Neural progenitor cell (in vitro differentiated cells): ENCODE data around the gene IGF1. TPM values are rescaled to one million over a fixed set of nuclear protein-coding genes. Genes with fewer than 3 reads are reported as not detected.

ENCODE experiments used
- DNase-seq: peaks from one replicate; pipeline ENCODE4 v3.0.0-alpha.2; 2016; ENCODE audit warnings: low spot score
- H2AFZ ChIP-seq: fragments of 200-600 bp; sonication (generic); replicated peaks from 2 replicates; pipeline ENCODE4 v1.6.1; 2016; ENCODE audit warnings: antibody characterized with exemption
- H3F3A ChIP-seq: fragments of 200-600 bp; sonication (generic); 2 replicates; pipeline ENCODE4 v1.6.1; 2016; ENCODE audit warnings: antibody characterized with exemption, low read depth
- H3K27ac ChIP-seq: fragments of 200-600 bp; sonication (generic); 2 replicates; pipeline ENCODE4 v1.5.1; 2016; ENCODE audit warnings: mild to moderate bottlenecking
- H3K27me3 ChIP-seq: fragments of 200-600 bp; sonication (generic); 2 replicates; pipeline ENCODE4 v1.6.1; 2016; ENCODE audit warnings: mild to moderate bottlenecking, moderate library complexity
- H3K36me3 ChIP-seq: fragments of 200-600 bp; sonication (generic); 2 replicates; pipeline ENCODE4 v1.5.1; 2016
- H3K4me1 ChIP-seq: fragments of 200-600 bp; sonication (generic); 2 replicates; pipeline ENCODE4 v1.6.1; 2016; ENCODE audit warnings: mixed run types
- H3K4me2 ChIP-seq: fragments of 200-600 bp; sonication (generic); 2 replicates; pipeline ENCODE4 v1.6.1; 2016
- H3K4me3 ChIP-seq: fragments of 200-600 bp; sonication (generic); 2 replicates; pipeline ENCODE4 v1.5.1; 2016
- H3K79me2 ChIP-seq: fragments of 200-600 bp; sonication (generic); 2 replicates; pipeline ENCODE4 v1.6.1; 2016; ENCODE audit warnings: low read depth
- H3K9ac ChIP-seq: fragments of 200-600 bp; sonication (generic); 2 replicates; pipeline ENCODE4 v1.6.1; 2016
- H3K9me3 ChIP-seq: fragments of 200-600 bp; sonication (generic); 2 replicates; pipeline ENCODE4 v1.5.1; 2016; ENCODE audit warnings: low read depth
- H4K20me1 ChIP-seq: fragments of 200-600 bp; sonication (generic); 2 replicates; pipeline ENCODE4 v1.6.1; 2016; ENCODE audit warnings: low read depth
- H3K27ac Mint-ChIP-seq: 3 replicates; pipeline ENCODE4 v1.8.0; 2021; ENCODE audit warnings: mixed read lengths
- H3K27me3 Mint-ChIP-seq: 2 replicates; pipeline ENCODE4 v1.8.0; 2022; ENCODE audit warnings: low read depth, mild to moderate bottlenecking, inconsistent platforms, moderate library complexity, mixed read lengths; ENCODE audit not compliant: insufficient read depth
- H3K36me3 Mint-ChIP-seq: 3 replicates; pipeline ENCODE4 v1.8.0; 2021; ENCODE audit warnings: mixed read lengths
- H3K4me1 Mint-ChIP-seq: 3 replicates; pipeline ENCODE4 v1.8.0; 2021; ENCODE audit warnings: mixed read lengths
- H3K4me3 Mint-ChIP-seq: 3 replicates; pipeline ENCODE4 v1.8.0; 2021; ENCODE audit warnings: mild to moderate bottlenecking, moderate library complexity, mixed read lengths
- H3K9me3 Mint-ChIP-seq: 3 replicates; pipeline ENCODE4 v1.8.0; 2020; ENCODE audit warnings: mixed read lengths
- CTCF ChIP-seq: fragments of 200-600 bp; sonication (generic); IDR thresholded peaks from 2 replicates; pipeline ENCODE4 v1.5.1; 2017; ENCODE audit warnings: antibody characterized with exemption, mild to moderate bottlenecking
- EZH2 ChIP-seq: fragments of 200-600 bp; sonication (generic); IDR thresholded peaks from 2 replicates; pipeline ENCODE4 v1.6.1; 2017; ENCODE audit warnings: antibody characterized with exemption, mild to moderate bottlenecking, moderate library complexity
- EZH2phosphoT487 ChIP-seq: fragments of 200-600 bp; sonication (generic); IDR thresholded peaks from 2 replicates; pipeline ENCODE4 v1.6.1; 2017; ENCODE audit warnings: antibody characterized with exemption
- total RNA-seq: library from RNA; depleted of rRNA; stranded (reverse); fragments of >200 nt; gene quantifications from 2 replicates; pipeline ENCODE4 v1.2.3, GENCODE V29; 2015; ENCODE audit warnings: low replicate concordance

Gene IGF1
- total RNA-seq, 1 donor from 2014 or later = not detected

DNA sequence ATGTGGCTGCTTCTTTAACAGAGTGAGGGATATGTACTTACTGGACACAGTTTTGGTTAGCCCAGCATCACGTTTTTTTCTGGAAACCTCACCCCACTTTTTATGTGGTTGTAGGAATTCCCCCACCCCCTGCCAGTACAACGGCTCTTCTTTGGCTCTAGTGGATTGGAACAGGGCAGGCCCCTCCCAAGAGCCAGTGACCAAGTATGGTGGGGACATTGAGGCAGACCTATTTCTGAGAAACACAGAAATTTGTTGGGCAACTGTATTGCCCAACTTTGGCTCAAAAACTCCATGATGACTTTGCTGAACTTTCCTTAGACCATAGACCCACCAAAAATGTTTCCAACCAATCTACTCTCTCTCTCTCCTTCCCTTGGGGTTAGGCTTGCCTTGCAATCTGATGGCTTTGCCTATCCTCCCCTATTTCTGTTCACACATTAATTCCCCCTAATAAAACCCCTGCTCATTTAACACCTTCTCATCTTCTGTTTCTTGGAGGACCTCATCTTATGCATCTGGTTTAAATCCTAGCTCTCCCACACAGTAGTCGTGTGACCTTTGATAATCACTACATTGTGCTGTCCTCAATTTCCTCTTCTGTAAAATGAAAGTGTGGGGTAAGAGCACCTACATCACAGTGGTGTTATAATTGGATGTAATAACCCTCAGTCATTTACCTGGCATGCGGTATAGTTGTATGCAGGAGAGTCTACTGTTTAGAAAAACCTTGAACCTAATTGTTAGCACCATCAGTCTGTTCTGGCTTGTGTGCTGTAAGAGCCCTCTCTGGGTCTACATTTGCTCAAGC is 71.7 kb downstream of the IGF1 start:
- no peaks in the 10 kb centered on the region for H3K9me3 Mint-ChIP-seq
- no peaks in the 10 kb centered on the region for H3K36me3 ChIP-seq
- DNase-seq = no peak
- H2AFZ ChIP-seq = no peak overlapping the region
- H3K36me3 Mint-ChIP-seq = no peaks in the 10 kb centered on the region
- no peak overlapping the region for H3K4me3 ChIP-seq
- no peak overlapping the region for H3K4me2 ChIP-seq
- TF ChIP-seq EZH2phosphoT487 (no peak), CTCF (no peak), EZH2 (no peak)
- H3K27ac ChIP-seq = no peak overlapping the region
- no peaks in the 10 kb centered on the region for H3K79me2 ChIP-seq
- no peak overlapping the region for H3K27ac Mint-ChIP-seq
- H3K4me1 ChIP-seq = peaks cover 3% of the 10 kb centered on the region
- H3K9me3 ChIP-seq = no peaks in the 10 kb centered on the region
- no peak overlapping the region for H3K9ac ChIP-seq
- no peak overlapping the region for H3K4me3 Mint-ChIP-seq
- H4K20me1 ChIP-seq = no peaks in the 10 kb centered on the region
- no peaks in the 10 kb centered on the region for H3K27me3 ChIP-seq
- H3K4me1 Mint-ChIP-seq = no peaks in the 10 kb centered on the region
- H3F3A ChIP-seq = no peaks in the 10 kb centered on the region
- H3K27me3 Mint-ChIP-seq = peaks cover 3% of the 10 kb centered on the region

- H3K4me3 ChIP-seq = no peak overlapping the region
- peaks cover 3% of the 10 kb centered on the region for H3K4me1 ChIP-seq
- no peak overlapping the region for H3K4me2 ChIP-seq
- no peaks in the 10 kb centered on the region for H3K9me3 Mint-ChIP-seq
- H2AFZ ChIP-seq = no peak overlapping the region
- no peak overlapping the region for H3K27ac ChIP-seq
- no peaks in the 10 kb centered on the region for H3K27me3 ChIP-seq
- no peaks in the 10 kb centered on the region for H3K4me1 Mint-ChIP-seq
- no peaks in the 10 kb centered on the region for H3K9me3 ChIP-seq
- H3K9ac ChIP-seq = no peak overlapping the region
- H3K27me3 Mint-ChIP-seq = peaks cover 3% of the 10 kb centered on the region
- no peak for DNase-seq
- no peak overlapping the region for H3K27ac Mint-ChIP-seq
- TF ChIP-seq CTCF = no peak
- TF ChIP-seq EZH2phosphoT487 = no peak
- no peaks in the 10 kb centered on the region for H4K20me1 ChIP-seq
- H3K36me3 ChIP-seq = no peaks in the 10 kb centered on the region
- no peaks in the 10 kb centered on the region for H3K79me2 ChIP-seq
- H3K36me3 Mint-ChIP-seq = no peaks in the 10 kb centered on the region
- no peaks in the 10 kb centered on the region for H3F3A ChIP-seq
- no peak overlapping the region for H3K4me3 Mint-ChIP-seq
Observed at GRCh38 chr12:102407776-102408486, 72.4 kb downstream of the IGF1 start.

DNA sequence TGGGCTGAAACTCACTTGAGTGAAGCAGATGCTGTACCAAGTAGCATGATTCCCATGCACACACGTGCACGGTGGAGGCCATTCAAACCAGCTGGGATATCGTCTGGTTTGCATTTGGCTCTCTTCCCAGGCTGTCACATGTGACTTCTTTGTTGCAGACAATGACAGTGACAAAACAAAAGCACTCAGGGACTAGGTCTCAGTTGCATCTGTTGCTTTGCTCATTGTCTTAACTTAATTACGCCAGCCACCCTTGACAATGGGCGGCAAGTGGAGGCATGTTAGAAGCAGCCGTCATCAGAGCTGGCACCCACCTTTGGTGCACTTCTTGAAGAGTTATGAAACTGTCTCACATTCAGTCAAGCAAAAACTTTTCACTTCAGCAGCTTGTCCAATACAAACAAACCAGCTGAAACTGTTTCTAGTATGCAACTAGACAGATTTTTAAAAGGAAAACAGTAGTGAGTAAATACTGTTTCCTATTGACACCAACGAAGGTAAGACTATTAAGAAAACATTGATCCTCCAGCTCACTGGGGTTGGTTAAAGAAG is 74.3 kb downstream of the IGF1 start:
- H3K9ac ChIP-seq = no peak overlapping the region
- H3K27ac Mint-ChIP-seq = no peak overlapping the region

More for the DNA sequence above, 74.3 kb downstream of the IGF1 start:
- Histone ChIP-seq H3F3A (no peaks in the 10 kb centered on the region), H3K9me3 (no peaks in the 10 kb centered on the region), H3K27ac (no peak overlapping the region), H3K4me1 (peaks cover 3% of the 10 kb centered on the region), H3K4me3 (no peak overlapping the region), H2AFZ (no peak overlapping the region), H3K79me2 (no peaks in the 10 kb centered on the region), H4K20me1 (no peaks in the 10 kb centered on the region), H3K36me3 (no peaks in the 10 kb centered on the region), H3K4me2 (no peak overlapping the region), H3K27me3 (no peaks in the 10 kb centered on the region)
- peaks cover 3% of the 10 kb centered on the region for H3K27me3 Mint-ChIP-seq
- H3K4me3 Mint-ChIP-seq = no peak overlapping the region
- H3K4me1 Mint-ChIP-seq = no peaks in the 10 kb centered on the region
- H3K9me3 Mint-ChIP-seq = no peaks in the 10 kb centered on the region
- peak; percentile 42 for DNase-seq
- H3K36me3 Mint-ChIP-seq = no peaks in the 10 kb centered on the region
- no peak for TF ChIP-seq EZH2
- no peak for TF ChIP-seq EZH2phosphoT487
- no peak for TF ChIP-seq CTCF
